GM19193 (cell line): ENCODE data around the gene SRL.

ENCODE experiments used
- POLR2A ChIP-seq: IDR thresholded peaks from 4 replicates; pipeline ENCODE4 v1.6.1; 2011; ENCODE audit not compliant: insufficient read depth, insufficient read length; ENCODE audit errors: extremely low read depth

SRL gene

DNA sequence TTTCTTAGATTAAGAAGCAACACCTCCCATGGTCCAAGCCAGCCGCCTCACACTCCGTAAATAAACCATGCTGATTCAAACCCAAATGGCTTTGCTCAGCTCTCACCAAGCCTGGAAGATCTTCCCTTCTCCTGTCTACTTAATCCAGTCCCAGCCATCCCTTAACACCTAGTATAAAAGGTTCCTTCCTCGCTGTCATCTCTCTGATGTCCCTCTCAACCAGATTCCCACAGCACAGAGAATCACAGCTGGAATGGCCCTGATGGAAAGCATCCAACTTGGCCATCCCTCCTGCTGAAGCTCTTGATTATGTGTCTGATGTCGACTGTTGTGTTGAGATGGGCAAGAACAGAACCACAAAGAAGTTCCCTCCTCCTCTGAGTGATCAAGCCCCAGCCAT lies 75.1 kb downstream of the SRL start:
- no peak for TF ChIP-seq POLR2A

DNA sequence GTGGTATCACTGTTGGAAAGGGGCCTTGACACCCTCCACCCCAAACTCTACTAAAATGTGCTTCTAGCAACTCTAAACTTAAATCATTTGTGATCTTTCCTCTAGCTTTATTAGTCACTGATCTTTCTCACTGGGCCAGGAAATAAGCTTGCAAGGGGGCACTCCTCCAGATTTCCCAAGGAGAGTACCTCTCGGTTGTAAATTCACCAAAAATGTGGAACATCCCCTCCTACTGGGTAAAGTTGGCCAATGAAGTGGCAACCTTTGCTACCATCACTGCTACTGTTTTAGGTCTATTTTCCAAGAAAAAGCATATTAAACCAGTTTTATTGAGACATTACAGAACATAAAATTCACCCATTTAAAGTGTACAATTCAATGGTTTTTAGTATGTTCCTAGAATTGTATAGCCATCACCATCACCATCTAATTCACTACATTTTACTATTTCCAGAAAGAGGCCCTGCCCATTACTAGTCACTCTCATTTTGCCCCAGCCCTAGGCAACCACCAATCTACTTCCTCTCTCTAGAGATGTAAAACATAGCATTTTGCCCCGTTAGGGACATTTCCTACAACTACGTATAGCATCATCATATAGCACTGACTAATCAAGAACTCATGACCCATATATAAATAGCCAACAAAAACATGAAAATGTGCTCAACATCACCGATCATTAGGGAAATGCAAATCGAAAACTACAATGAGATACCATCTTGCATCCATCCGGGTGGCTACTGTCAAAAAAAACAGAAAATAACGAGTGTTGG lies 81.0 kb downstream of the SRL start:
- TF ChIP-seq POLR2A: no peak

DNA sequence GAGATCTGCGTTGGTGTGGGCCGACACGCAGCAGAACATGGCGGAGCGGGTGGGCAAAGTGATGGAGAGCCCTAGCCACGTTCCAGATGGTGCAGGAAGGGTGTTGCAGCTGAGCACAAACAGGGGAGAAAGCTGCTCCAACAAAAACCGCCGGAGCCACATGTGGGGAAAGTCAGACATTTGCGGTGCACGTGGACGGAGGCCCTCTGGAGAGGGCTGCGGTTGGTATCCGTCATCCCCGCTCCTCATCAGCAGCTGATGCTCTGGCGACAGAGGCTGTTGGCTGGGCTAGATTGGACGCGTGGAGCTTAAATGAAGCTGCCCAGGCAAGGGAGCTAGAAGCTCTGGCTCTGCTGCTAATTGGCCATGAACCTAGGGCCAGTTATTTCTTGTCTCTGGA lies 82.2 kb downstream of the SRL start:
- no peak for TF ChIP-seq POLR2A

DNA sequence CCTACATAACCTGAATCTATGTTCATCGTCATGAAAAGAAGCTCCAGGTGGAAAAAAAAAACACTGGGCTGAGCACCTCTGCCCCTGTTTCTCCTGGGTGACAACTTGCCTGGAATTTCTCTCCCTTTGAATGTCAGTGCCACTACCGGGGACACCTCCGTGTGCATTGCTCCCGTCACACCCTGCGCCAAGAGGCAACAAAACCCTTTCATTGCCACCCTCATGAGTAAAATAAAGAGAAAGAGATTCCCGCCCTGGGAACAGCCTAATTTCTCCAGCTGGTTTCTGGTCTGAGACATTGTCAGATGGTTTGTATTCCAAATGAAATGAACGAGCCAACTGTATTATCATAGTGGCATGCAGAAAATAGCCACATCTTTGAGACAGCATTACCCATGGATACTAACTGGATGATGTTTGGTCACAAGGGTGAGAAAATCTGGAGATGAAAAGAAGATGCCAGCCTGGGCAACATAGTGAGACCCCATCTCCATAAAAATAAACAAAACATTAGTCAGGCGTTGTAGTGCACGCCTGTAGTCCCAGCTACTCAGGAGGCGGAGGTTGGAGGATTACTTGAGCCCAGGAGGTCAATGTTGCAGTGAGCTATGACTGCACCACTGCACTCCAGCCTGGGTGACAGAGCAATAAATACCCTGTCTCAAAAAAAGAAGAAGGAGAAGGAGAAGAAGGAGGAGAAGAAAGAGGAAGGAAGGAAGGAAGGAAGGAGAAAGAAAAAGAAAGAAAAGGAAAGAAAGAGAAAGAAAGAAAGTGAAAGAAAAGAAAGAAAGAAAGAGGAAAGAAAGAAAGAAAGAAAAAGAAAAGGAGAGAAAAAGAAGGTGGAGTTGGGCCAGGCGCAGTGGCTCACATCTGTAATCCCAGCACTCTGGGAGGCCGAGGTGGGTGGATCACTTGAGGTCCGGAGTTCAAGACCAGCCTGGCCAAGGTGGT lies 83.5 kb downstream of the SRL start:
- TF ChIP-seq POLR2A: no peak

DNA sequence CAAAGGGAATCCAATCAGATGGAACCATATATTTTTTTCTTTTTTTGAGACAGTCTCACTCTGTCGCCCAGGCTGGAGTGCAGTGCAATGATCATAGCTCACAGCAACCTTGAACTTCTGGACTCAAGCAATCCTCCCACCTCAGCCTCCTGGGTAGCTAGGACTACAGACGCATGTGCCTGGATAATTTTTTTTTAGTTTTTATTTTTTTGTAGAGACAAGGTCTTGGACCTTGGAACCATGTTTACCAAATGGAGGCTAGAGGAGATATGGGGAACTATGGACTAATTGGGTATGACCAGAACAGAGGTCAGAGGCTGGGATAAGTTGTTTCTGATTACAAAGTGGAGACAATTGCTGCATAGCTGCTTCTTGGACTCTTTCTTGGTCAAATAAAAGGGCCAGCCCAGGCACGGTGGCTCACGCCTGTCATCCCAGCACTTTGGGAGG lies 84.5 kb downstream of the SRL start:
- no peak for TF ChIP-seq POLR2A

DNA sequence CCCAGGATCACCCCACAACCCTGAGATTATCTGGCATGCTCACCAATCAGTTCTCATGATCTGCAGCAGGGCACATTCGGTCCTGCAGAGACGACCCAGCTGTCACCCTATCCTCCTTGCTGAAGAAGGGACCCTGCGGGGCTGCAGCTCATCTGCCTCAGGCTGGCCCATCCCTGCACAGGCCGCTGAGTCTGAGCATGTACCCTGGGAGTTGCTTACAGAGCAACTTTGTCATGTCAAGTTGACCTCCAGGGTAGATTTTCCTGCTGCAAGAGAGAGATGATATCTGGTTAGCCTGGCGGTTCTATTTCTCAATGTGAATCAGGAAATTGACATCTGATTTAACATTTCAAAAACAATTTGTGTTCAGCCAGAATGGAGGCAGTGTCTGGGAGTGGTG lies 89.6 kb downstream of the SRL start:
- no peak for TF ChIP-seq POLR2A

DNA sequence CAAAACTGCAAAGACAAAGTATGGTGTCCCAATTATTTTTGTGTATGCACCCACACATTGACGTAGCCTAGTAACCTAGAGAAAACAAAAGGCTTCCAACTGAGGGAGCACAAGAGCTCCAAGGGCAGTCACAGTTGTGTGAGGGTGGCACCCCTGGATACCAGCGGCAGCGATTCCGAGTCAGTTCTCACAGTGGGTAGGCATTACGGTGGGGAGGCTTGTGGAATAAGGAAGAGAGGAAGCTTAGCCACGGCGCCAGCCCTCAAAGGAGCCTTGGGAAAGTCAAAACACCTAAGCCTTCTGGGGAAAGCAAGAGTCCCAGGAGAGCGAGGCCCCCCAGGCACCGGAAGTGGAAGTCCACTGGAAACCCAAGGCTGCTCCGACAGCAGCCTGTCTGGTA lies 94.6 kb downstream of the SRL start:
- no peak for TF ChIP-seq POLR2A

DNA sequence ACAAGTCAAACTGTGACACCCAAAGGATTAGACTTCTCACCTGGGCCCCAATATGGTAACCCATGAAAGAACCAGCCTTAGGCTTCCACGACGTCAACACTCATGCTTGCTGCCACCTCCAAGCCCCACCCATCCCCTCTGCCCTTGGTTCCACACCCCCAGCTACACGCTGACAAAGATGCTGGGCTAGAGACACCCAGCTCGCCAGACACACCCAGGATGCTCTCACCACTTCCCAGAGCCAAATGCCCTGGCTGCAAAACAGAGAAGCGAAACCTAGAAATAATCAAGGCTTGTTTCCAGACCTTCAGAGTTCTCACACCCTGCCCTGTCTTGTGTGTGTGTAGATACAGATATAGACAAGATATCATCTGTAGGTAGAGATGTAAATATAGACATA lies 99.6 kb downstream of the SRL start:
- TF ChIP-seq POLR2A: no peak

DNA sequence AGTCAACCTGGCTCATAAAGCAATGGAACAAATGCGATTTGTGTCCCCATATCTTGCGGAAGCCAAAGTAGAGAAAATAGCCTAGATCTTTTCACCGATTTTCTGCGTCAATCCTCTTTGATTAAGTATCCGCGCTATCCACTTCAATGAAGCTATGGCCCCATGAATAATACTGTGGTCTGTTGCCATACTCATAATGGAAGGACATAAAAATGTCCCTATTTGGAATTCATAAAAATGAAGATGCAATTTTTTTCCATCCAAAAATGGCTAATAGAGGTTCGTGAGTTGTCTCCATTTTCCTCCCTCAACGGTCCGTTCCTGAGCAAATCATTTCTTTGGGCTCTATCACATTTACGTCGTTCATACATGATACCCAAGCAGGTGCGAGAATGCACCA lies 100.3 kb downstream of the SRL start:
- TF ChIP-seq POLR2A: no peak

DNA sequence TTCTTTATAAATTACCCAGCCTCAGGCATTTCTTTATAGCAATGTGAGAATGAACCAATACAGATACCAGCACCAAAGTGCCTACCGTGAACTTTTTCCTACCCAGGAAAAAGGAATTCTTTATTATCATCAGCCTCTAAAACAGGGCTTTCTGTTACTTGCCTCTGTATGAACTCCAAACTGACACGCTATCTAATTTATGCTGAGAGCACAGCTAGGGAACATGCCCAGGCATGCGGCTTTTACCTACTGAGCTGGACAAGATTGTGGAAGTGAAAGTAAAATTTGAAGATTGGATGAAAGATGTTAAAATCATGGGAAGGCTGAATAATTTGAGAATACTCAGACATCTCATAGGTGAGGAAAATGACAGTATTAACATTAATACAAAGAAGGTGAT lies 101.2 kb downstream of the SRL start:
- TF ChIP-seq POLR2A: no peak

DNA sequence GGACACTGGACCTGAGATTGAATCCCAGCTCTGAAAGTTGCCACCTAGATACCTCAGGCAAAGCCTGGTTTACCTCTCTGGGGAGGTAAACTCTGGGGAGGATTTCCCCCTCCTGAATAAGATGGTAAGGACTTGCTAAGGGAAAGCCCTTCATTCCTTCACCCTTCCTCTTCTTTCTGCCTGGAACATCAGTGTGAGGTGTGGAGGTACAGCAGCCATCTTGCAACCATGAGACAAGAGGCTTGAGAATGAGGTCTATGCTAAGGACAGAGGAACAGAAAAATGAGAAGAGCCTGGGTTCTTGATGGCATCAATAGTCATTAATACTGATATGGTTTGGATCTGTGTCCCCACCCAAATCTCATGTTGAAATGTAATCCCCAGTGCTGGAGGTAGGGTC lies 101.9 kb downstream of the SRL start:
- TF ChIP-seq POLR2A: no peak
